HG03103 (cell line): ENCODE results near the gene ZBTB2.
"Not testable (repeated sequence)": the region's sequence is repeated elsewhere in the genome, so short reads cannot be mapped to it uniquely, and the experiment has no call there.

Experiments used
- ATAC-seq: cut with Tn5 transposase; IDR thresholded peaks from one replicate; pipeline ENCODE4 v1.9.1; 2021; ENCODE audit warnings: low read depth; ENCODE audit not compliant: unreplicated experiment

The ZBTB2 gene

GRCh38 chr6:151339369-151339768, 52.0 kb downstream of the ZBTB2 start:
- no peak for ATAC-seq

DNA sequence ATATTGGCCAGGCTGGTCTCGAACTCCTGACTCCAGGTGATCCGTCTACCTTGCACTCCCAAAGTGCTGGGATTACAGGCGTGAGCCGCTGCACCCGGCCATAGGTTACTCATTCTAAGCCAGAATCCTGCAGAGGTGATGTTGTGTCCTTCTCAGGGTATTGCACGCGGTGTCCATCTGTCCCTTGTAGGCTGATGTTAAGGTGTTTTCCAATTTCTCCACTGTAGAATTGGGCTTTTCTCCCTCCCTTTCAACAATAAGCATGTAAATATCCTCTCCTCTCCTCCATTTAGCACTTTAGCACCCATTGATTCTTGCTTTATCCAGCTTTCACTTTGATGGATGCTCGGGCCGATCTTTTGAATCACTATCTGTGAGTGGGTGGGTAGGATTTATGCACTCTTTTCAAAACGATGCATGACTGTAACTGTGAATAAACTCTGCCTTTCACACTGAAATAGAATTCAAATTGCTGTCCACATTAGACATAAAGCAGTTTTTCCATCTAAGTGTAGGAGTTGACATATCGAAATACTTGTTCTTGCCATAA, 52.6 kb downstream of the ZBTB2 start:
- ATAC-seq: no peak

DNA sequence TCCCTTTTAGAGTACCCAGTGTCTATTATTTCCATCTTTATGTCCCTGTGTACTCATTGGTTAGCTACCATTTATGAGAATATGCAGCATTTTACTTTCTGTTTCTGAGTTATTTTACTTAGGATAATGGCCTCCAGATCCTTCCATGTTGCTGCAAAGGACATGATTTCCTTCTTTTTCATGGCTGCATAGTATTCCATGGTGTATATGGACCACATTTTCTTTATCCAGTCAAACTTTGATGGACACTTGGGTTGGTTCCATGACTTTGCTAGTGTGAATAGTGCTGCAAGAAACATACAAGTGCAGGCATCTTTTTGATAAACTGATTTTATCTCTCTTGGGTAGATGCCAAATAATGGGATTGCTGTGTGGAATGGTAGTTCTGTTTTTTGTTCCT, 55.4 kb downstream of the ZBTB2 start:
- ATAC-seq: no peak

DNA sequence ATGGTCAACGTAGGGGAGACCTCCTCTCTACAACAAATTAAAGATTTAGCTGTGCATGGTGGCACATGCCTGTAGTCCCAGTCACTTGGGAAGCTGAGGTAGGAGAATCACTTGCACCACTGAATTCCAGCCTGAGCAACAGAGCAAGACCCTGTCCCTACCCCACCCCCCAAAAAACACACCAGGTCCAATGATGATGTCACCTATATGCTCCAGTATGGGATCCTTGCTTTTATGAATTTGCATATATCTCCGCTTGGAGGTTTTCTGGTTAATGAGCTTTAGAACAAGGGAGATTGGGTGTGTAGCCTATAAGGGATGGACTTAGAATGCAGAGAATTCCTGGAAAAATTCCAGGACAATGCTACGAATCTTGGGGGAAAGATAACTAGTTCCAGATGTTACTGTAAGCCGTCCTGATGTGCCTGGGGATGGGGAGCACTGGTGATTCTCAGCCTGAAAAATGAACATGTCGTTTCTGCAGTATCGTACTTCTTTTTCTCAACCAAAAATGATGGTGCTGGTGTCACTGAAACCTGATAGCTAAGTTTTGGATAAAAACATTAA, 61.1 kb downstream of the ZBTB2 start:
- no peak for ATAC-seq

GRCh38 chr6:151327101-151327500, 64.3 kb downstream of the ZBTB2 start:
- no peak for ATAC-seq

DNA sequence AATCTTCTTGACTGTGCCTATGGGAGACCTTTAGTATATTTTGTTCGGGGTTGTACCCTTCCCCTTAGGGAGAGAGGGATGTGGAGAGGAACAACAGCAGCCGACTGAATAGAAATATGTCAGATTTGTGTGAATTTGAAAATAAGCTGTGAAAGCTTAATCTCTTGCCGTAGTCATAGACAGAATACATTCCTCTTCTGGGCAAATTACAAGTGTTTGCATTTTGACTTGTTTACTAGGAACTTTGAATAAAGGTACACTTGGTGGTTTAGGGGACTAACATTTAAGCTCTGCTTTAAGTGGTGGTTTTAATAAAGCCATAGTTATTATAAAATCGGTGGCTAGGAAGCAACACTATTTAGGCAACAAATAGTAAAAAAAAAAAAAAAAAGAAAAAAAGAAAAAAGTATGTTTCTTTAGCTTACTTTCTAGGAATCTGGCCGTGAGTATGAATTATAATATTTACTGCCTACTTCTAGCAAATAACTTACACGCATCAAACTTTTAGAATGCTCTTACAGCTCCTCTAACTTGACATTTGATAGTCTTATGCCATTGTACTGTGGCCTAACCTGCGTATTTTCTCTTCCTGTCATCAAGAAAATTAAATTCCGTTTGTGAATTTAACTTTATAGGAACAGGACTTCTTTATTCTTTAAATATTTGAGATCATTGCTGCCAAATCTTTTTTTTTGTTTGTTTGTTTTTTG, 65.1 kb downstream of the ZBTB2 start:
- ATAC-seq: no peak

DNA sequence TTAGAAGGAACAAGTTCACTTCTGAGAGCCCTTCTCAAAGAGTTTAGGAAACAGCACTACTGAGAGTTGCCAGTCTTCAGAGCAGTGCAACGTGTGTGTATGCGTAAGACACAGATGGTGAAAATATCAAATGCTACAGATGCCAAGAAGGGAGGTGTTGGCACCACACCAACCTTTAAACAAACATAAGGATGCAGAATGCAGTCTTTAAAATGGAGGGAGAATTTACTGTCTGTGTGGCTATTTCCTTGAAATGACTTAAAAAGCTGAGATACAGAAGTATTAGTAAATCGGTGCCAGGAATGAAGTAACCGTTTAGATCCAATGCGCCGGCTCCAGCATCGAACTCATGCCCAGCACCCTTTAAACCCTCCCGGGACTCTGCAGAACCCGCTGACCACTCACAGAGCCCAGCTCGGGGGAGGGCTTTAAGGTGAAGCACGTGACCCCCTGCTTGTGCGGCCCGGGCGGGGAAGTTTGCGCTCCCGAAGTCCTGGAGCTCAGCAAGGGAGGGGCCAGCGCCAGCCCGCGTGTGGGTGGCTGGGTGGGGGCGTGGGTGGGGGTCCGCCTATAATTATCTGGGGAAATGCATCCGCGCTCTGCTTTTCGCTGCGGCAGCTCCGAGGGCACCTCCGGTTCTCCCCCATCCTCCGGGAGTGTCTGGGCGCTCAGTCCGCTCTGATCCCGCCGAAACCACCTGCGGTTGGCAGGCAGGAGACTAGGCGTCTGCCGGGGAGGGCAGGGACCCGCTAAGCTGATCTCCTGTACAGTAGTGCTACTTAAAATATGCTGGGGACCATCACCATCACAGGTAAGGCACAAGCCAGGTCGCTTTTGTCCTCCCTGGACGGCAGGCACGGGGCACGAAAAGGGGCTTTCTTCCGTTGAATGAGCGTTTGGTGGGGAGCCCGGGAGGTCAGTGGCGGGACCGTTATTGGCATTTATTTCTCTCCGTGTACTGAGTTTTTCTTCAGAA, 66.0 kb downstream of the ZBTB2 start:
- no peak for ATAC-seq

GRCh38 chr6:151324488-151324825, 66.9 kb downstream of the ZBTB2 start:
- ATAC-seq: peak; percentile 18

- peak; percentile 84 for ATAC-seq
These were observed 67.4 kb downstream of the ZBTB2 start for GRCh38 chr6:151323791-151324487.

DNA sequence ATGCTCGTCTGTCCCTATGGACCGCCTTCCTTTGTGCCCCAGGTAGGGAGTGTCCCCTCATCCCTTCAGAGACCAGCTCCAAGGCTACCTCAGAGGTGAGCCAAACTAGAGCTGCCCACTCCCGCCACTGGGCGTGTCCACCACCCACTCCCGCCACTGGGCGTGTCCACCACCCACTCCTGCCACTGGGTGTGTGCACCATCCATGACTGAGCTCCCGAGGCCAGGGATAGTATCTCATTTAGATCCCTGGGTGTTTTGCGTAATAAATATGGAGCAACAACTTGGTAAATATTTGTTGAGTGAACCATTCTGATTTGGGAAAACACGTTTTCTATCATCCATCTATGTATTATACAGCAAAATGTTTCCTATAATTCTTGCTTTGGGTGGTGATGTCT, 68.8 kb downstream of the ZBTB2 start:
- no peak for ATAC-seq

DNA sequence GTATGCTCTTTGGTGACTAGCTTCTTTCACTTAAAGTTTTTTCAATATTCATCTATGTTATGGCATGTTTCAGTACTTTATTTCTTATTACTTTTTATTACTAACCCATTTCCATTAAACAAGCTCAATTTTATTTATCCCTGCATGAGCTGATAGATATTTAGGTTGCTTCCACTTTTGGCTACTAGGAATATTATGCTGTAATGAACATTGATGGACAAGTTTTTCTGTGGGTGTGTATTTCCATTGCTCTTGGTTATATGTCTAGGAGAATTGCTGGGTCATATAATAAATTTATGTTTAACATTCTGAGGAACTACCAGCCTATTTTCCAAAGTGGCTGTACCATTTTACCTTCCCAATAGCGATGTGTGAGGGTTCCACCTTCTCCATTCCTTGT, 69.9 kb downstream of the ZBTB2 start:
- no peak for ATAC-seq

GRCh38 chr6:151320140-151320539, 71.2 kb downstream of the ZBTB2 start:
- ATAC-seq: no peak

- ATAC-seq: no peak
These were observed 73.4 kb downstream of the ZBTB2 start for GRCh38 chr6:151317995-151318365.

- ATAC-seq: no peak
These were observed 74.0 kb downstream of the ZBTB2 start for GRCh38 chr6:151317103-151317994.

DNA sequence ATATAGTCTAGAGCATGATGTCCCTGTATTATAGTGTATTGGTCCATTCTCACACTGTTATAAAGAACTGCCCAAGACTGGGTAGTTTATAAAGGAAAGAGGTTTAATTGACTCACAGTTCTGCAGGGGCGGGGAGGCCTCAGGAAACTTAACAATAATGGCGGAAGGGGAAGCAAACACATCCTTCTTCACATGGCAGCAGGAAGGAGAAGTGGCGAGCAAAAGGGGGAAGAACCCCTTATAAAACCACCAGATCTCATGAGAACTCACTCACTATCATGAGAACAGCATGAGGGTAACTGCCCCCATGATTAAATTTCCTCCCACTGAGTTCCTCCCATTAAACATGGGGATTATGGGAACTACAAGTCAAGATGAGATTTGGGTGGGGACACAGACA, 75.7 kb downstream of the ZBTB2 start:
- ATAC-seq: not testable (repeated sequence)
